RPMI7951 (cell line): ENCODE data around the gene RHD. TPM values are rescaled to one million over a fixed set of nuclear protein-coding genes. Genes with fewer than 3 reads are reported as not detected.
A peak's percentile ranks its signal among the peaks of the same experiment; 100 is the strongest.
"Not testable (repeated sequence)": the region's sequence is repeated elsewhere in the genome, so short reads cannot be mapped to it uniquely, and the experiment has no call there.

ENCODE experiments used
- DNase-seq: peaks from one replicate; pipeline ENCODE4 v3.0.0-alpha.2; 2012; ENCODE audit warnings: low read depth
- total RNA-seq: library from RNA; depleted of rRNA; stranded (reverse); fragments of >200 nt; shearing (Covaris generic); gene quantifications from 2 replicates; pipeline ENCODE4 v1.2.3, GENCODE V29; 2014; rRNA removed

Gene RHD
- total RNA-seq, 1 experiment from 2014 or later: not detected

DNA sequence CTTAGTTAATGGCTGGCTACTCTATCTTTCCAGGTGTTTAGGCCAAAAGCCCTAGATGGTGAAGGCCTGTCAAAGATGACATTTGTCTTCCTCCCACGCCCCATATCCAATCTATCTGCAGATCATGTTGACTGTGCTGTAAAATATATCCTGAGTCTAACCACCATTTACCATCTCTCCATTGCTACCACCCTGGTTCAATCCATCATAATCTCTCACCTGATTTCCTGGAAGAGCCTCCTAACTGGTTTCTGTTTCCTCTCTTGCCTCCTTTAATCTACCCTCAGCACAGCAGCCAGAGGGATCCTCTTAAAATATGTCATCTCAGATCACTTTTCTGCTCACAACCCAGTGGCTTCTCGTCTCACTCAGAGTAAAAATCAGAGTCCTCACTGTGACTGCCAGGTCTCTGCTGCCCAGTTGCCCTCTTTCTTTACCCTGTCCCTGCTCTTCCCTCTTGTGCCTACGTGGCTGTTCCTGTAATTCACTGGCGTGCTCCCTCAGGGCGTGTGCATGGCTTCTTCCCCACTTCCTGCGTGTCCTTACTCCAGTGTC lies 83.6 kb downstream of the RHD start:
- DNase-seq: no peak

GRCh38 chr1:25356441-25356840 lies 84.1 kb downstream of the RHD start:
- no peak for DNase-seq

DNA sequence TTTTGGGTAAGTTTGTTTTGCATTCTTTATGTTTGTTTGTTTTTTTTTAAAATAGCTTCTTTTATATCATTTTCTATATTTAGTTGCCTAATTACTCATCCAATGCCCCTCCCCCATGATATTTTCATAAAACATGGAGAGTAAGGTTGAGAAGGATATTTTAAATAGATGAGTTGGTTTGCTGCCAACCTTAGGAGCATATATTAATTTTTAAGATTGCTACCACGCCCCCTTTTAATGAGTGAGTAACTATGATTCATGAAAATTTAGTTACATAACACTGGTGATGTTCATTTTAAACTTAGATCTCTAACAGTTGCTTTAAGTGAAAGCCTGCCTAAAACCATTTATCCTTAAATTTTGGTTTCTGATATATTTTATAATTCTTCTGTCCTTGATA lies 84.5 kb downstream of the RHD start:
- no peak for DNase-seq

DNA sequence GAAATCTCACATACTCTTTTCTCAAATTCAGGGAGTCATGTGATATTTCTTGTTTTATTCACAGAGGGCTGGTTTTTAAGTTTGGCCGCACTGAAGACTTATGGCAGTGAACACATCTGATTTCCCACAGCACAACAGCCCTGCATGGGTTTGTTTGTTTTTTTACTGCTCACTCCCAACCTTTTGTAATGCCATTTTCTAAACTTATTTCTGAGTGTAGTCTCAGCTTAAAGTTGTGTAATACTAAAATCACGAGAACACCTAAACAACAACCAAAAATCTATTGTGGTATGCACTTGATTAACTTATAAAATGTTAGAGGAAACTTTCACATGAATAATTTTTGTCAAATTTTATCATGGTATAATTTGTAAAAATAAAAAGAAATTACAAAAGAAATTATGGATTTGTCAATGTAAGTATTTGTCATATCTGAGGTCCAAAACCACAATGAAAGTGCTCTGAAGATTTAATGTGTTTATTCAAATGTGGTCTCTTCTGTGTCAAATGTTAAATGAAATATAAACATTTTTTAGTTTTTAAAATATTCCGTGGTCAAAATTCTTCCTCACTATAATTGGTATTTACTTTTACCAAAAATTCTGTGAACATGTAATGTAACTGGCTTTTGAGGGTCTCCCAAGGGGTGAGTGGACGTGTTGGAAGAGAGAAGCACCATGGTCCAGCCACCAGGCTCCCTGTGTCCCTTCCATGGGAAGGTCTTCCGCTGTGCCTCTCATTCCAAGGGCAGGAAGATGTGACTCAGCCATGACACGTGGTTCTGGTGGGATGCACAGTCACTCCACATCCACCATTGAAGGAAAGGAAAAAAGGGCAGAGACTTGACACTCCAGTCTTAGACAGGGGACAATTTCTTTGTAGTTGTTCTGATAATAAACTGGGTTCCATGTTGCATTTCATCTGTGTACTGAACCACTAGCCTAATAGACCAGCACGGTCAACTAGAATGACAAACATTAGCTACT lies 88.6 kb downstream of the RHD start:
- DNase-seq: peak; percentile 78

DNA sequence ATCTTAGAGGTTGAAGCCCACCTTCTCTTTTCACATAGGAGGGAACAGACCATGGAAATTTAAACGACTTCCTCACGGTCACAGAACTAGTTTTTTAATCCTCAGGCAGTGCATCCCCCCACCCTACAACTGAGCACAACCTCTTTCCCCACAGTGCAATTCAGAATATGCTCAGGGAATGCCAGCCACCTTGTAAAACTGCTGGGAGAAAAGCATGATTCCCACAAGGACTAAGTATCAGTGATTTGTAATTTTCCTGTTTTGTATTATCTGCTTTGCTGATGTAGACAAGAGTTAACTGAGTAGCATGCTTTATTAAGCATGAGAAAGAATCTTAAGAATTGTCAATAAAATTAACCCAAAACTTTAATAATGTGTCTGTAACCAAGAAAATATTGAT lies 89.6 kb downstream of the RHD start:
- DNase-seq: no peak

DNA sequence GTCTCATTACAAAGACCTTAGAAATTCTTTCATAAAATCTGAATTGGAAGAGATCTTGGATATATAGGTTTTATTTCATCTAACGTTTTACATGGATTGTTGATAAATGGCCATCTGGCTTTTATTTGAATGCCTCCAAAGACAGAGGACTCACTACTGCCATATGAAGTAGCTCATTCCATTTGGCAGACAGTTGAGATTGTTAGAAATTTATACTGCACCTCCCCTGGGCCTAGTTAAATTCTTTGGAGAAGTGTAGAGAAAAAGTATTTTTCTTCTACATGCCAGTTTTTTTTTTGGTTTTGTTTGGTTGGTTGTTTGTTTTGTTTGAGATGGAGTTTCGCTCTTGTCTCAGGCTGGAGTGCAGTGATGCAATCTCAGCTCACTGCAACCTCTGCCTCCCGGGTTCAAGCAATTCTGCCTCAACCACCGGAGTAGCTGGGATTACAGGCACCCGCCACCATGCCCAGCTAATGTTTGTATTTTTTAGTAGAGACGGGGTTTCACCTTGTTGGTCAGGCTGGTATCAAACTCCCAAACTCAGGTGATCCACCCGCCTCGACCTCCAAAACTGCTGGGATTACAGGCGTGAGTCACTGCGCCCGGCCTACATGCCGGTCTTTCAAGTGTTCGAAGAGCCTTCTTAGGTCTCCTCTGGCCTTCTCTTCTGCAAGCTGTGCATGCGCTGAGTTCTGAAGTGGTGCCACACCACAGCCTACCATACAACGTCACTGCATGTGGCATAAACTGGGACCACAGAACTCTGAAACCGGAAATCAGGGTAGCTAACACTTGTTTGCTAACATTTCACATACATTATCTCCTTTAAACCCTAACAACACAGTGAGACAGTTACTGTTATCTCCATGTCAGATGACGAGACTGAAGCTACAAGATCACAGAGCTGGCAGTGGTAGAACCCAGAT lies 90.6 kb downstream of the RHD start:
- not testable (repeated sequence) for DNase-seq

DNA sequence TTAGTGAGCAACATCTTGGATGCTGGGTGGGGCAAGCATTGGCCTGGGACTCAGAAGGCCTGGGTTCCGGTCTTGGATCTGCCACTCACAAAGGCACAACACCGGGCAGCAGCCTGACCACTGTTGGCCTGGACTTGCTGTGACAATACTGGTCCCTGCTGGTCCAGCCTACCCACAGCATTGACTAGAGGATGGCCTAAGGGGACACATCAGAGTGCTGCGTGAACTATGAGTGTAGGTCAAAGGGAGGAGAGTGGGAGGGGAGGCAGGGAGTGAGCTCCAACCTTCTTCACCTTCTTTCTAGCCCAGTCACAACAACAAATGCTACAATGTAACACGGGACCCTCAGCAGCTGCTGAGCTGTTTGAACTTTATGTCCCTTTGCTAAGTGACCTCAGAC lies 96.9 kb downstream of the RHD start:
- no peak for DNase-seq

- not testable (repeated sequence) for DNase-seq
These were observed 97.5 kb downstream of the RHD start for GRCh38 chr1:25369691-25370271.

DNA sequence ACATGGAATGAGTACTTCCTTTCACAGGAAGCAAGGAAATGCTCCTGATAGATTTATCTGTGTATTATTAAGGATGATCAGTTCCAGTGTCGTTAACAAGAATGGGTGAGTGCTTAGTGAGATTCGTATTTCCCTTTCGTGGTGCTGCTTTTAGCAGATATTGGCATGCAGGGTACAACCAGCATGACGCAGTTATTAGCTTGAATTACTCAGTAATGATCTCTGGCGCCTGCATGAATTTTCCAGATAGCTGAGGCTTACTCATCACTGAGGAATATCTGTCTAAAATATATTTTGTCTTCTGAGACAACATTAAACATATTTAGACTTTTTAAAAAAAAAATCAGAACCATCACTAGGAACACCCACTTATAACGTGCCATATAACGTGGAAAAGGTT lies 99.4 kb downstream of the RHD start:
- peak; percentile 19 for DNase-seq

- DNase-seq: not testable (repeated sequence)
These were observed 106.1 kb downstream of the RHD start for GRCh38 chr1:25378367-25378766.

Other genes with a start within 250 kb of the RHD start
- 58.1 and 66.8 TPM in 2 replicates for gene SYF2, start 40.0 kb upstream of the RHD start, total RNA-seq
- 57.9 and 59.5 TPM in 2 replicates for gene RSRP1, start 25.1 kb upstream of the RHD start, total RNA-seq
- 124 and 132 TPM in 2 replicates for gene TMEM50A, start 65.8 kb downstream of the RHD start, total RNA-seq
- 0.24 and 0.78 TPM in 2 replicates for gene RHCE, start 148.3 kb downstream of the RHD start, total RNA-seq
- 14.7 and 19.2 TPM in 2 replicates for gene MACO1, start 158.4 kb downstream of the RHD start, total RNA-seq